IMR-90 (cell line): ENCODE data around the gene DRD4. TPM values are rescaled to one million over a fixed set of nuclear protein-coding genes. Genes with fewer than 3 reads are reported as not detected.

ENCODE experiments used
- ATAC-seq: fragments of 200-7000 bp; cut with Tn5 transposase; 2 replicates; pipeline ENCODE4 v1.9.1; 2020; ENCODE audit warnings: low read depth, mild to moderate bottlenecking, moderate library complexity
- BruUV-seq: library from RNA; stranded (reverse); fragments of 400-500 nt; replicated peaks from 2 replicates; lab custom pipeline; 2021; lab: Mats Ljungman, UMichigan
- CTCF ChIA-PET: fragments of 300-600 bp; formaldehyde crosslinking; extraction: SDS; loops from one replicate; lab custom pipeline; 2021; ENCODE audit warnings: antibody characterized with exemption; lab: Yijun Ruan, JAX
- POLR2A ChIA-PET: fragments of 300-600 bp; sonication (Branson Sonifier 250); formaldehyde crosslinking; loops from one replicate; lab custom pipeline; 2022; ENCODE audit warnings: antibody characterized with exemption; ENCODE audit not compliant: unreplicated experiment; lab: Charles Lee
- DNase-seq: peaks from one replicate; pipeline ENCODE4 v3.0.0; 2013
- H2AFZ ChIP-seq: replicated peaks from 2 replicates; pipeline ENCODE3; 2013; ENCODE audit warnings: low read length, mild to moderate bottlenecking; ENCODE audit not compliant: poor library complexity
- H2AK5ac ChIP-seq: 2 replicates; pipeline ENCODE4 v1.6.1; 2013; ENCODE audit warnings: low read depth, low read length, inconsistent platforms
- H2AK9ac ChIP-seq: replicated peaks from 2 replicates; pipeline ENCODE3; 2013; ENCODE audit warnings: mild to moderate bottlenecking, low read depth, low read length, moderate library complexity; ENCODE audit not compliant: poor library complexity
- H2BK120ac ChIP-seq: 2 replicates; pipeline ENCODE4 v1.6.1; 2013; ENCODE audit warnings: low read depth, low read length, inconsistent platforms
- H2BK15ac ChIP-seq: 3 replicates; pipeline ENCODE4 v1.6.1; 2013; ENCODE audit warnings: low read depth, low read length, inconsistent platforms
- H2BK20ac ChIP-seq: 2 replicates; pipeline ENCODE4 v1.6.1; 2013; ENCODE audit warnings: low read depth, mild to moderate bottlenecking, inconsistent platforms, low read length, moderate library complexity
- H2BK5ac ChIP-seq: 2 replicates; pipeline ENCODE4 v1.6.1; 2013; ENCODE audit warnings: mild to moderate bottlenecking, low read depth, low read length, inconsistent platforms; ENCODE audit not compliant: poor library complexity, severe bottlenecking
- H3K14ac ChIP-seq: replicated peaks from 2 replicates; pipeline ENCODE4 v1.6.1; 2013; ENCODE audit warnings: low read depth, low read length, inconsistent platforms
- H3K18ac ChIP-seq: 2 replicates; pipeline ENCODE4 v1.6.1; 2013; ENCODE audit warnings: low read depth, low read length, control low read depth
- H3K23ac ChIP-seq: 2 replicates; pipeline ENCODE4 v1.6.1; 2013; ENCODE audit warnings: low read depth, low read length, inconsistent platforms
- H3K27ac ChIP-seq: 2 replicates; pipeline ENCODE4 v1.5.1; 2013; ENCODE audit warnings: mild to moderate bottlenecking, control low read depth, low read length; ENCODE audit not compliant: insufficient read depth
- H3K27me3 ChIP-seq: 2 replicates; pipeline ENCODE4 v1.6.1; 2013; ENCODE audit warnings: low read length; ENCODE audit not compliant: control insufficient read depth, insufficient read depth
- H3K36me3 ChIP-seq: 2 replicates; pipeline ENCODE4 v1.6.1; 2013; ENCODE audit warnings: low read length, mixed read lengths; ENCODE audit not compliant: control insufficient read depth, insufficient read depth
- H3K4ac ChIP-seq: 2 replicates; pipeline ENCODE4 v1.6.1; 2013; ENCODE audit warnings: low read depth, low read length, inconsistent platforms
- H3K4me1 ChIP-seq: 2 replicates; pipeline ENCODE4 v1.6.1; 2013; ENCODE audit warnings: low read length, mixed read lengths; ENCODE audit not compliant: control insufficient read depth, insufficient read depth
- H3K4me2 ChIP-seq: 2 replicates; pipeline ENCODE4 v1.6.1; 2013; ENCODE audit warnings: low read depth, mild to moderate bottlenecking, control low read depth, low read length, moderate library complexity
- H3K4me3 ChIP-seq: 2 replicates; pipeline ENCODE4 v1.5.1; 2013; ENCODE audit warnings: low read depth, mild to moderate bottlenecking, control low read depth, low read length, moderate library complexity; ENCODE audit not compliant: insufficient read depth
- H3K56ac ChIP-seq: 2 replicates; pipeline ENCODE4 v1.6.1; 2013; ENCODE audit warnings: low read length, inconsistent platforms; ENCODE audit not compliant: insufficient read depth; ENCODE audit errors: extremely low read depth
- H3K79me1 ChIP-seq, 2 experiments: 2 replicates each; pipeline ENCODE4 v1.6.1; 2013; ENCODE audit warnings: low read length in 2 of 2, inconsistent platforms in 1 of 2, low read depth in 1 of 2
- H3K9ac ChIP-seq: 2 replicates; pipeline ENCODE4 v1.6.1; 2013; ENCODE audit warnings: low read depth, low read length, control low read depth
- H3K9me1 ChIP-seq: 2 replicates; pipeline ENCODE4 v1.6.1; 2013; ENCODE audit warnings: low read length, inconsistent platforms; ENCODE audit not compliant: insufficient read depth
- H3K9me3 ChIP-seq: 2 replicates; pipeline ENCODE4 v1.6.1; 2013; ENCODE audit warnings: low read length; ENCODE audit not compliant: control insufficient read depth, insufficient read depth
- H4K20me1 ChIP-seq: 2 replicates; pipeline ENCODE4 v1.6.1; 2013; ENCODE audit warnings: low read length, inconsistent platforms; ENCODE audit not compliant: insufficient read depth
- H4K5ac ChIP-seq: 2 replicates; pipeline ENCODE4 v1.6.1; 2013; ENCODE audit warnings: mild to moderate bottlenecking, low read depth, low read length, control low read depth
- H4K8ac ChIP-seq, 2 experiments: 2 replicates each; pipeline ENCODE4 v1.6.1; 2013; ENCODE audit warnings: low read depth in 2 of 2, low read length in 2 of 2, control low read depth in 1 of 2, inconsistent platforms in 1 of 2
- H4K91ac ChIP-seq: 2 replicates; pipeline ENCODE4 v1.6.1; 2013; ENCODE audit warnings: low read depth, low read length, inconsistent platforms; ENCODE audit not compliant: insufficient read depth
- FOS ChIP-seq: fragments of 150-350 bp; IDR thresholded peaks from 2 replicates; pipeline ENCODE4 v1.6.1; 2016; ENCODE audit warnings: low read depth, low read length
- MAFK ChIP-seq: IDR thresholded peaks from 2 replicates; pipeline ENCODE4 v1.6.1; 2012; ENCODE audit warnings: low read depth, low read length, improper control_type of control experiment
- MXI1 ChIP-seq: IDR thresholded peaks from 2 replicates; pipeline ENCODE4 v1.6.1; 2012; ENCODE audit warnings: low read depth, mild to moderate bottlenecking, low read length, moderate library complexity, borderline replicate concordance
- RFX5 ChIP-seq: IDR thresholded peaks from 2 replicates; pipeline ENCODE4 v1.8.0; 2012; ENCODE audit warnings: low read depth, mild to moderate bottlenecking, low read length, moderate library complexity
- WGBS, 2 experiments: methylation state at CpG; one replicate each; pipeline versions ENCODE4 v1.1.5 to v1.1.7; 2013; ENCODE audit warnings: missing lambda C conversion rate in 2 of 2; ENCODE audit not compliant: insufficient read length in 1 of 2; ENCODE audit errors: extremely low coverage in 2 of 2; 5-methylcytosine and 5-hydroxymethylcytosine counted together
- dilution Hi-C: fragments of 300-500 bp; cut with HindIII; formaldehyde crosslinking; loops from one replicate; pipeline ENCODE4 v1.14.3; 2018; ENCODE audit warnings: low sequenced_read_pairs; ENCODE audit not compliant: unreplicated experiment
- in situ Hi-C: fragments of 300-500 bp; cut with MboI; formaldehyde crosslinking; loops from 3 replicates; pipeline ENCODE4 v1.14.3; 2019; ENCODE audit warnings: low sequenced_read_pairs, inconsistent platforms, mixed read lengths
- intact Hi-C: fragments of 100-400 bp; cut with micrococcal nuclease; formaldehyde crosslinking; loops from 2 replicates; pipeline ENCODE4 v1.10.0; 2022
- polyA plus RNA-seq, 3 experiments: library from polyadenylated mRNA; depleted of rRNA; stranded (reverse); fragments of >200 nt; gene quantifications; 2 replicates each; pipeline ENCODE4 v1.2.3, GENCODE V29; 2012; ENCODE audit warnings: low replicate concordance in 1 of 3
- total RNA-seq: library from RNA; depleted of rRNA; stranded (reverse); fragments of >200 nt; gene quantifications from 2 replicates; pipeline ENCODE4 v1.2.3, GENCODE V29; 2012

DRD4 gene
- total and polyA plus RNA-seq, 2 of the 4 experiments (the other 2 are of a cell fraction): not detected

DNA sequence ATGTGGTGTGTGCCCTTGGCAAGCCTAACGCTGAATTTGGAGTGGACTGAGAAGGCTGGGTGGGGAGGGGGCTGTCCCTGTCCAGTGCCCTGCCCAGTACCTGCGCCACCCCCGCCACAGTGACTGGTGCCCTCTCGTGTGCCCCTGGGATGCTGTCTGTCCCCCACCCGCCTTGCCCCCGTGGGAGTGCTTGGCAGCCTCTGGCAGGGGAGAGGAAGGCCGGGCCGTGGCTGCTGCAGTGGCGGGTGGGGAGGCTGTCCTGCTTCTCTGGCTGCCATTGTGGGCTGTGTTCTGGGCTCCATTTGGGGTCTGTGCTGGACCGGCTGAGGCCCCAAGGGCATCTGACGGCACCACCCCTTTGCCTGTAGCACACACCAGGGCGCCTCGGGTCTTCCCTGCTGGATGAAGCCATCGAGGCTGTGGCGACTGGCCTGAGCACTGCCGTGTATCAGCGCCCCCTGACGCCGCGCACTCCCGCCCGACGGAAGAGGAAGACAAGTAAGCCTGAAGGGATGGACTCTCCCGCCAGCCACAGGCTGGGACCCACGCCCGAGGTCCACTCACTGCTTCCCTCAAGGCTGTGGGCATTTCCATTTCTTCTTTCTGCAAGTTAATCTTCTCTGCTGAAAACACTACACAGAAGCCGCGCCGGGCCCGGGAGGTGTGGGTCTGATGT, 38.9 kb upstream of the DRD4 start:
- H2BK120ac ChIP-seq: no peak overlapping the region
- no peak overlapping the region for H2AFZ ChIP-seq
- in situ Hi-C loops (no loop called here), intact Hi-C loops (no loop called here), dilution Hi-C loops (no loop called here)
- WGBS, 2 experiments: 95% methylated on average over 20 of the region's 30 CpGs; no CpG with 5 or more reads in 1 of the 2 experiments
- no peaks in the 10 kb centered on the region for H3K9me1 ChIP-seq
- H3K79me1 ChIP-seq: peaks cover 19 to 54% of the 10 kb centered on the region in 2 experiments
- no peak for DNase-seq
- peaks cover 32% of the 10 kb centered on the region for H4K20me1 ChIP-seq
- ChIA-PET CTCF (no interaction called here), POLR2A (no interaction called here)
- H2BK5ac ChIP-seq: no peak overlapping the region
- peak overlapping the region; percentile 28 for H2AK9ac ChIP-seq
- peaks cover 72% of the 10 kb centered on the region for H3K36me3 ChIP-seq
- H4K8ac ChIP-seq: no peak overlapping the region
- H2BK15ac ChIP-seq: no peak overlapping the region
- no peak overlapping the region for H2BK20ac ChIP-seq
- H3K27me3 ChIP-seq: no peaks in the 10 kb centered on the region
- no peak overlapping the region for H3K27ac ChIP-seq
- no peak overlapping the region for H4K5ac ChIP-seq
- H3K9me3 ChIP-seq: no peaks in the 10 kb centered on the region
- H3K14ac ChIP-seq: no peak overlapping the region
- H4K91ac ChIP-seq: no peak overlapping the region
- H3K4me2 ChIP-seq: no peak overlapping the region
- H3K4ac ChIP-seq: no peak overlapping the region
- H3K56ac ChIP-seq: no peak overlapping the region
- BruUV-seq: no TSS peak
- no peak for ATAC-seq
- no peak overlapping the region for H2AK5ac ChIP-seq
- TF ChIP-seq FOS (no peak), MXI1 (no peak), RFX5 (no peak), MAFK (no peak)
- H3K4me3 ChIP-seq: no peak overlapping the region
- H3K18ac ChIP-seq: no peak overlapping the region
- H3K4me1 ChIP-seq: no peaks in the 10 kb centered on the region
- H3K9ac ChIP-seq: no peak overlapping the region
- no peak overlapping the region for H3K23ac ChIP-seq
